ENCODE measurements around the gene NBPF3.
"Not testable (repeated sequence)": the region's sequence is repeated elsewhere in the genome, so short reads cannot be mapped to it uniquely, and the experiment has no call there.

Gene NBPF3

GRCh38 chr1:21434394-21434793, 5.5 kb upstream of the NBPF3 start:
- H3K9me3 Mint-ChIP-seq: no peaks in the 10 kb centered on the region
- H3K36me3 Mint-ChIP-seq: no peaks in the 10 kb centered on the region
- H3K4me1 Mint-ChIP-seq: peaks cover 12% of the 10 kb centered on the region
- no peak for ATAC-seq
- no peak overlapping the region for H3K4me3 Mint-ChIP-seq
- no peak overlapping the region for H3K27ac Mint-ChIP-seq
- peaks cover 35% of the 10 kb centered on the region for H3K27me3 Mint-ChIP-seq

- no peak overlapping the region for H3K27ac Mint-ChIP-seq
- ATAC-seq: no peak
- peaks cover 20% of the 10 kb centered on the region for H3K4me1 Mint-ChIP-seq
Measured at GRCh38 chr1:21435646-21436487, 4.1 kb upstream of the NBPF3 start.

GRCh38 chr1:21436488-21437340, 3.2 kb upstream of the NBPF3 start:
- no peak for ATAC-seq
- Mint-ChIP-seq H3K4me3 (peak overlapping the region; percentile 32), H3K27me3 (peaks cover 28% of the 10 kb centered on the region), H3K9me3 (no peaks in the 10 kb centered on the region), H3K4me1 (peaks cover 22% of the 10 kb centered on the region), H3K27ac (no peak overlapping the region), H3K36me3 (no peaks in the 10 kb centered on the region)

More at GRCh38 chr1:21435646-21436487, 4.1 kb upstream of the NBPF3 start:
- Mint-ChIP-seq H3K9me3 (no peaks in the 10 kb centered on the region), H3K36me3 (no peaks in the 10 kb centered on the region), H3K4me3 (no peak overlapping the region), H3K27me3 (peaks cover 30% of the 10 kb centered on the region)

- no peak overlapping the region for H3K4me3 Mint-ChIP-seq
- no peaks in the 10 kb centered on the region for H3K9me3 Mint-ChIP-seq
Measured at GRCh38 chr1:21437341-21437640, 2.6 kb upstream of the NBPF3 start.

GRCh38 chr1:21438646-21439312, 1.2 kb upstream of the NBPF3 start:
- Mint-ChIP-seq H3K27me3 (peaks cover 28% of the 10 kb centered on the region), H3K27ac (peak overlapping the region; percentile 92), H3K4me1 (peaks cover 22% of the 10 kb centered on the region), H3K4me3 (peak overlapping the region; percentile 60)
- not testable (repeated sequence) for ATAC-seq, H3K36me3 Mint-ChIP-seq, H3K9me3 Mint-ChIP-seq

More at GRCh38 chr1:21437341-21437640, 2.6 kb upstream of the NBPF3 start:
- peaks cover 28% of the 10 kb centered on the region for H3K27me3 Mint-ChIP-seq
- H3K27ac Mint-ChIP-seq: no peak overlapping the region
- H3K36me3 Mint-ChIP-seq: no peaks in the 10 kb centered on the region
- ATAC-seq: no peak
- peaks cover 22% of the 10 kb centered on the region for H3K4me1 Mint-ChIP-seq

- peaks cover 28% of the 10 kb centered on the region for H3K27me3 Mint-ChIP-seq
- peak overlapping the region; percentile 90 for H3K4me3 Mint-ChIP-seq
Measured at GRCh38 chr1:21439345-21439720, 604 bp upstream of the NBPF3 start.

GRCh38 chr1:21440630-21441125, 741 bp downstream of the NBPF3 start:
- peaks cover 10% of the 10 kb centered on the region for H3K36me3 Mint-ChIP-seq
- H3K27ac Mint-ChIP-seq: peak overlapping the region; percentile 92
- ATAC-seq, H3K9me3 Mint-ChIP-seq: not testable (repeated sequence)
- peaks cover 17% of the 10 kb centered on the region for H3K27me3 Mint-ChIP-seq
- H3K4me1 Mint-ChIP-seq: peaks cover 24% of the 10 kb centered on the region
- peak overlapping the region; percentile 90 for H3K4me3 Mint-ChIP-seq

More at GRCh38 chr1:21439345-21439720, 604 bp upstream of the NBPF3 start:
- peaks cover 22% of the 10 kb centered on the region for H3K4me1 Mint-ChIP-seq
- no peaks in the 10 kb centered on the region for H3K9me3 Mint-ChIP-seq
- no peak for ATAC-seq
- peak overlapping the region; percentile 92 for H3K27ac Mint-ChIP-seq
- no peaks in the 10 kb centered on the region for H3K36me3 Mint-ChIP-seq

GRCh38 chr1:21446647-21447046, 6.7 kb downstream of the NBPF3 start:
- ATAC-seq, H3K27ac Mint-ChIP-seq: not testable (repeated sequence)
- H3K36me3 Mint-ChIP-seq: peaks cover 51% of the 10 kb centered on the region

GRCh38 chr1:21447311-21447710, 7.4 kb downstream of the NBPF3 start:
- no peak for ATAC-seq
- Mint-ChIP-seq H3K27me3 (no peaks in the 10 kb centered on the region), H3K4me1 (peaks cover 13% of the 10 kb centered on the region), H3K9me3 (no peaks in the 10 kb centered on the region), H3K4me3 (no peak overlapping the region), H3K27ac (no peak overlapping the region), H3K36me3 (peaks cover 51% of the 10 kb centered on the region)

More at GRCh38 chr1:21446647-21447046, 6.7 kb downstream of the NBPF3 start:
- not testable (repeated sequence) for H3K9me3 Mint-ChIP-seq, H3K4me3 Mint-ChIP-seq, H3K27me3 Mint-ChIP-seq
- H3K4me1 Mint-ChIP-seq: peaks cover 13% of the 10 kb centered on the region

GRCh38 chr1:21449906-21450305, 10.0 kb downstream of the NBPF3 start:
- peaks cover 58% of the 10 kb centered on the region for H3K36me3 Mint-ChIP-seq
- H3K4me3 Mint-ChIP-seq: no peak overlapping the region
- no peak overlapping the region for H3K27ac Mint-ChIP-seq
- H3K9me3 Mint-ChIP-seq: no peaks in the 10 kb centered on the region
- no peaks in the 10 kb centered on the region for H3K27me3 Mint-ChIP-seq
- peaks cover 13% of the 10 kb centered on the region for H3K4me1 Mint-ChIP-seq
- ATAC-seq: no peak

- no peaks in the 10 kb centered on the region for H3K9me3 Mint-ChIP-seq
- ATAC-seq: no peak
- no peaks in the 10 kb centered on the region for H3K27me3 Mint-ChIP-seq
- H3K27ac Mint-ChIP-seq: no peak overlapping the region
- H3K36me3 Mint-ChIP-seq: peaks cover 45% of the 10 kb centered on the region
- H3K4me1 Mint-ChIP-seq: peaks cover 6% of the 10 kb centered on the region
- H3K4me3 Mint-ChIP-seq: no peak overlapping the region
Measured at GRCh38 chr1:21451212-21451611, 11.3 kb downstream of the NBPF3 start.

GRCh38 chr1:21451981-21452411, 12.1 kb downstream of the NBPF3 start:
- no peak overlapping the region for H3K27ac Mint-ChIP-seq
- no peak for ATAC-seq
- no peaks in the 10 kb centered on the region for H3K9me3 Mint-ChIP-seq
- no peak overlapping the region for H3K4me3 Mint-ChIP-seq
- no peaks in the 10 kb centered on the region for H3K4me1 Mint-ChIP-seq
- peaks cover 39% of the 10 kb centered on the region for H3K36me3 Mint-ChIP-seq
- H3K27me3 Mint-ChIP-seq: no peaks in the 10 kb centered on the region

- not testable (repeated sequence) for H3K27me3 Mint-ChIP-seq, H3K27ac Mint-ChIP-seq, H3K4me1 Mint-ChIP-seq, H3K9me3 Mint-ChIP-seq, ATAC-seq, H3K4me3 Mint-ChIP-seq
- peaks cover 20% of the 10 kb centered on the region for H3K36me3 Mint-ChIP-seq
Measured at GRCh38 chr1:21453964-21454614, 14.2 kb downstream of the NBPF3 start.

GRCh38 chr1:21454904-21455303, 15.0 kb downstream of the NBPF3 start:
- not testable (repeated sequence) for H3K4me3 Mint-ChIP-seq, H3K9me3 Mint-ChIP-seq, H3K4me1 Mint-ChIP-seq, H3K27ac Mint-ChIP-seq, H3K27me3 Mint-ChIP-seq, ATAC-seq
- H3K36me3 Mint-ChIP-seq: peaks cover 19% of the 10 kb centered on the region

GRCh38 chr1:21457654-21458053, 17.7 kb downstream of the NBPF3 start:
- Mint-ChIP-seq H3K27me3 (no peaks in the 10 kb centered on the region), H3K4me3 (no peak overlapping the region), H3K9me3 (no peaks in the 10 kb centered on the region), H3K36me3 (peaks cover 9% of the 10 kb centered on the region), H3K27ac (no peak overlapping the region), H3K4me1 (no peaks in the 10 kb centered on the region)
- ATAC-seq: no peak
